Measurements from ENCODE around the gene ZNF385A.

DNA sequence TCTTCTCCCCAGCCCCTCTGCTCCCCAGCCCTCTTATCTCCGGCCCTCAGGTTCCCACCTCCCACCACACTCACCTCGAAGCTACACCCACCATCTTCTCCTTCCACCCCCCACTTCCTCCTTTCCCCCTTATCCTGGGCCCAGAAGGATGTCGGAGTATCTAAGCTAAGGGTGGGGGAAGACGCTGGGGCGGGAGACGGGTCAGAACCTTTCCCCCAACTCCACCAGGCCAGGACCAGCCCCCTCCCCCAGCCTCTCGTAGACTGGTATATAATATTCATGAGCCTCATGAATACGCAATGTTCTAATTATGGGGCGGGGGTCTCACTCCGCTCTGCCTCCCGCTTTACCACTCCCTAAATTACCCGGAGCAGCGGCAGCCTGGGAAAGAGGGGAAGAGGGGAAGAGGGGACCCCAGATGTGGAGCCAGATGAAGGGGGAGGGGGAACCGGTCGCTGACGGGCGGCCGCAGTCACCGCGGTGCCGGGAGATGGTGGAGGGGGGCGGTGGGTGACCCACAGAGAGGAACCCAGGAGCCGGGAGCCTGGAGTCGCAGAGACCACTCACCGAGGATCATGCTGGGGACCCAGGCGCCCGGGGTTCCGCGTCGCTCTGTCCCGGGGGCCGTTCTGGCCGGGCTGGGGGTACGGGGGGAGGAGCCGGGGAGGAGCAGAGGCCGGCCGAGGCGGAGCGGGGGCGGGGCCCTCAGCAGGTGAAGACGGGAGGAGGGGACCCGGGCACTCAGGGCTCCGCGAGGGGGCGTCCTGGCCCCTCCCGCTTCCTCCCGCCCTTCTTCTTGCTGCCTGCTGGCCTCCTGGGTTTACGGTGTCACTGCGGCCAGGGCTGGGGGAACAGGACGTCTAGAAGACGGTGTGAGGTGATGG is 6.4 kb upstream of the ZNF385A start:
- TF ChIP-seq, protein P1, sequence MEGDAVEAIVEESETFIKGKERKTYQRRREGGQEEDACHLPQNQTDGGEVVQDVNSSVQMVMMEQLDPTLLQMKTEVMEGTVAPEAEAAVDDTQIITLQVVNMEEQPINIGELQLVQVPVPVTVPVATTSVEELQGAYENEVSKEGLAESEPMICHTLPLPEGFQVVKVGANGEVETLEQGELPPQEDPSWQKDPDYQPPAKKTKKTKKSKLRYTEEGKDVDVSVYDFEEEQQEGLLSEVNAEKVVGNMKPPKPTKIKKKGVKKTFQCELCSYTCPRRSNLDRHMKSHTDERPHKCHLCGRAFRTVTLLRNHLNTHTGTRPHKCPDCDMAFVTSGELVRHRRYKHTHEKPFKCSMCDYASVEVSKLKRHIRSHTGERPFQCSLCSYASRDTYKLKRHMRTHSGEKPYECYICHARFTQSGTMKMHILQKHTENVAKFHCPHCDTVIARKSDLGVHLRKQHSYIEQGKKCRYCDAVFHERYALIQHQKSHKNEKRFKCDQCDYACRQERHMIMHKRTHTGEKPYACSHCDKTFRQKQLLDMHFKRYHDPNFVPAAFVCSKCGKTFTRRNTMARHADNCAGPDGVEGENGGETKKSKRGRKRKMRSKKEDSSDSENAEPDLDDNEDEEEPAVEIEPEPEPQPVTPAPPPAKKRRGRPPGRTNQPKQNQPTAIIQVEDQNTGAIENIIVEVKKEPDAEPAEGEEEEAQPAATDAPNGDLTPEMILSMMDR (IDR thresholded peaks at IDR 0.05; ENCODE audit: borderline replicate concordance, extremely low read depth, low read length, poor library complexity, severe bottlenecking), result no peak
- TF ChIP-seq EZH2 (IDR thresholded peaks at IDR 0.05; ENCODE audit: borderline replicate concordance, low read depth, low read length, severe bottlenecking), result no peak

Data from DND-41 (cell line).